GM12891 (cell line): ENCODE measurements around the gene CAV2.

Experiments used
- POLR2A ChIP-seq: IDR thresholded peaks from 2 replicates; pipeline ENCODE4 v1.6.1; 2011; ENCODE audit warnings: low read depth, low read length, control low read depth
- SPI1 ChIP-seq: IDR thresholded peaks from 2 replicates; pipeline ENCODE4 v1.6.1; 2011; ENCODE audit warnings: low read depth, low read length, control low read depth
- TAF1 ChIP-seq: IDR thresholded peaks from 2 replicates; pipeline ENCODE4 v1.6.1; 2011; ENCODE audit warnings: low read depth, low read length, control low read depth

- TF ChIP-seq POLR2A = no peak
- no peak for TF ChIP-seq TAF1
- TF ChIP-seq SPI1 = no peak
Observed at GRCh38 chr7:116521046-116521664, 21.6 kb downstream of the CAV2 start.
